K562 (cell line): Measurements from ENCODE around the gene RELL2. TPM values are rescaled to one million over a fixed set of nuclear protein-coding genes. Genes with fewer than 3 reads are reported as not detected.

Source experiments
- ATAC-seq: fragments of 200-7000 bp; cut with Tn5 transposase; 3 replicates; pipeline ENCODE4 v1.9.1; 2020; ENCODE audit warnings: moderate library complexity
- BruUV-seq: library from RNA; stranded (reverse); fragments of 400-500 nt; replicated peaks from 2 replicates; lab custom pipeline; 2021; lab: Mats Ljungman, UMichigan
- CTCF ChIA-PET: fragments of 300-600 bp; formaldehyde crosslinking; extraction: SDS; loops from one replicate; lab custom pipeline; 2021; ENCODE audit warnings: low intra/inter-chr PET ratio; lab: Yijun Ruan, JAX
- POLR2A ChIA-PET: fragments of 300-600, 350-650 bp; sonication (Branson Sonifier 250); formaldehyde crosslinking; extraction: SDS; loops from one replicate; lab custom pipeline; 2021; ENCODE audit warnings: antibody characterized with exemption, inconsistent platforms; lab: Yijun Ruan, JAX
- DNase-seq, 4 experiments: peaks; one replicate each; pipeline versions ENCODE4 v3.0.0 to v3.0.0-alpha.2; 2011 to 2018; ENCODE audit warnings: low spot score in 3 of 4, mixed read lengths in 3 of 4; ENCODE audit errors: extremely low read depth in 1 of 4
- FAIRE-seq: peaks from 2 replicates; lab custom pipeline; 2011; peaks lifted over from hg19 to GRCh38; lab: Jason Lieb, UNC
- H2AFZ ChIP-seq: 2 replicates; pipeline ENCODE4 v1.6.0; 2011; ENCODE audit warnings: low read depth, low read length, control low read depth, inconsistent platforms
- H3K27ac ChIP-seq: fragments of 200-600 bp; 3 replicates; pipeline ENCODE4 v1.8.0; 2011; ENCODE audit warnings: low read depth, mild to moderate bottlenecking, control low read depth, inconsistent platforms, low read length, moderate library complexity, mixed read lengths; ENCODE audit errors: extremely low read depth
- H3K27me3 ChIP-seq, 2 experiments: fragments of 300-600 bp in 1 of 2; 2 replicates in 1 of 2; 3 replicates in 1 of 2; pipeline versions ENCODE4 v1.6.0 to v1.8.0; 2011; ENCODE audit warnings: inconsistent platforms in 2 of 2, low read length in 2 of 2, mild to moderate bottlenecking in 1 of 2, mixed read lengths in 1 of 2, moderate library complexity in 1 of 2; ENCODE audit not compliant: control insufficient read depth in 2 of 2, insufficient read depth in 2 of 2
- H3K36me3 ChIP-seq: fragments of 300-600 bp; 3 replicates; pipeline ENCODE4 v1.8.0; 2011; ENCODE audit warnings: mild to moderate bottlenecking, low read length, inconsistent platforms; ENCODE audit not compliant: control insufficient read depth, insufficient read depth
- H3K4me1 ChIP-seq, 2 experiments: fragments of 200-600 bp in 1 of 2; replicated peaks in 1 of 2; 2 replicates in 1 of 2; 3 replicates in 1 of 2; pipeline versions ENCODE4 v1.5.1 to v1.8.0; 2011; ENCODE audit warnings: inconsistent platforms in 2 of 2, low read length in 2 of 2, mild to moderate bottlenecking in 1 of 2, mixed read lengths in 1 of 2, moderate library complexity in 1 of 2; ENCODE audit not compliant: control insufficient read depth in 2 of 2, insufficient read depth in 2 of 2
- H3K4me2 ChIP-seq: 2 replicates; pipeline ENCODE4 v1.6.1; 2011; ENCODE audit warnings: low read length, control low read depth, inconsistent platforms, mixed read lengths; ENCODE audit not compliant: insufficient read depth
- H3K4me3 ChIP-seq: fragments of 200-600 bp; sonication (generic), shearing (Covaris generic); 2 replicates; pipeline ENCODE4 v1.5.1; 2016; ENCODE audit warnings: control low read depth, inconsistent platforms
- H3K79me2 ChIP-seq: fragments of 200-600 bp; 3 replicates; pipeline ENCODE4 v1.8.0; 2011; ENCODE audit warnings: low read length, inconsistent platforms; ENCODE audit not compliant: control insufficient read depth, insufficient read depth
- H3K9ac ChIP-seq, 2 experiments: 2 replicates each; pipeline versions ENCODE4 v1.6.0 to v1.6.1; 2011; ENCODE audit warnings: low read depth in 2 of 2, low read length in 2 of 2, control low read depth in 1 of 2, inconsistent platforms in 1 of 2, mild to moderate bottlenecking in 1 of 2, mixed read lengths in 1 of 2; ENCODE audit not compliant: insufficient read depth in 1 of 2
- H3K9me1 ChIP-seq: one replicate; pipeline ENCODE4 v1.6.0; 2011; ENCODE audit warnings: inconsistent platforms, mild to moderate bottlenecking, low read length, moderate library complexity; ENCODE audit not compliant: control insufficient read depth, insufficient read depth
- H3K9me3 ChIP-seq: replicated peaks from 2 replicates; pipeline ENCODE4 v1.5.1; 2011; ENCODE audit warnings: low read depth, low read length, inconsistent platforms; ENCODE audit not compliant: control insufficient read depth, insufficient read depth
- H4K20me1 ChIP-seq: replicated peaks from 2 replicates; pipeline ENCODE4 v1.6.1; 2011; ENCODE audit warnings: low read length, inconsistent platforms, mixed read lengths; ENCODE audit not compliant: control insufficient read depth, insufficient read depth
- ARID2 ChIP-seq: fragments of 450-650 bp; IDR thresholded peaks from 2 replicates; pipeline ENCODE4 v1.6.1; 2017; ENCODE audit warnings: antibody characterized with exemption, mild to moderate bottlenecking
- GABPA ChIP-seq: fragments of 200-800 bp; sonication (Bioruptor generic); conservative IDR thresholded peaks from 2 replicates; pipeline ENCODE4 v1.6.1; 2016; ENCODE audit warnings: low read depth, missing genetic modification characterization, missing compliant biosample characterization
- HDAC8 ChIP-seq: fragments of 450-650 bp; IDR thresholded peaks from 2 replicates; pipeline ENCODE4 v1.6.1; 2016; ENCODE audit warnings: mild to moderate bottlenecking, missing genetic modification characterization, moderate library complexity, missing compliant biosample characterization
- NR3C1 ChIP-seq: sonication (generic); formaldehyde crosslinking; IDR thresholded peaks from 2 replicates; pipeline ENCODE4 v1.8.1; 2022; ENCODE audit warnings: missing genetic modification reagents
- PTRF ChIP-seq: fragments of 450-650 bp; IDR thresholded peaks from 2 replicates; pipeline ENCODE4 v1.6.1; 2016; ENCODE audit warnings: mild to moderate bottlenecking, missing genetic modification characterization, missing compliant biosample characterization
- TAF7 ChIP-seq: fragments of 450-650 bp; IDR thresholded peaks from 2 replicates; pipeline ENCODE4 v1.6.1; 2016; ENCODE audit warnings: missing genetic modification characterization, missing compliant biosample characterization
- TAF9B ChIP-seq: fragments of 450-650 bp; IDR thresholded peaks from 2 replicates; pipeline ENCODE4 v1.6.1; 2018; ENCODE audit warnings: mild to moderate bottlenecking; ENCODE audit not compliant: partially characterized antibody
- ZNF318 ChIP-seq, 2 experiments: fragments of 450-650 bp; IDR thresholded peaks; 2 replicates each; pipeline ENCODE4 v1.6.1; 2016; ENCODE audit warnings: mild to moderate bottlenecking in 2 of 2, borderline replicate concordance in 1 of 2, low read depth in 1 of 2, moderate library complexity in 1 of 2
- ZNF347 ChIP-seq: fragments of 450-650 bp; formaldehyde crosslinking; IDR thresholded peaks from 2 replicates; pipeline ENCODE4 v1.4.0; 2020; ENCODE audit warnings: low read depth, mild to moderate bottlenecking, moderate library complexity
- ZNF695 ChIP-seq: fragments of 450-650 bp; formaldehyde crosslinking; IDR thresholded peaks from 2 replicates; pipeline ENCODE4 v1.4.0; 2020; ENCODE audit warnings: mild to moderate bottlenecking, moderate library complexity
- ZNF75A ChIP-seq: fragments of 450-650 bp; formaldehyde crosslinking; IDR thresholded peaks from 2 replicates; pipeline ENCODE4 v1.4.0; 2020; ENCODE audit warnings: mild to moderate bottlenecking
- WGBS: fragments of 100-300 bp; shearing (Covaris generic); methylation state at CpG from one replicate; pipeline ENCODE4 v1.1.6; 2016; ENCODE audit warnings: low coverage, mixed read lengths; ENCODE audit not compliant: insufficient coverage; ENCODE audit errors: missing lambda C conversion rate; 5-methylcytosine and 5-hydroxymethylcytosine counted together
- in situ Hi-C: fragments of 300-500 bp; cut with MboI; formaldehyde crosslinking; loops from 4 replicates; pipeline ENCODE4 v1.15.0; 2018; ENCODE audit warnings: inconsistent platforms, mixed read lengths
- intact Hi-C: fragments of 100-400 bp; cut with micrococcal nuclease; formaldehyde crosslinking; loops from 2 replicates; pipeline ENCODE4 v1.14.2; 2022
- polyA plus RNA-seq, 8 experiments: library from polyadenylated mRNA; depleted of rRNA in 4 of 8; stranded (reverse) in 5 of 8; unstranded in 3 of 8; fragments of >200 nt; fragmentation: Nextera tagmentation in 2 of 8; fragmentation: Illumina TruSeq in 1 of 8; extraction: Ambion mirVana in 2 of 8; extraction: Trizol in 1 of 8; gene quantifications; 2 replicates each; pipeline versions ENCODE4 v1.2.1 to v1.2.3, GENCODE V29; 2011 to 2014; ENCODE audit warnings: inconsistent platforms in 1 of 8, missing spikeins in 1 of 8
- total RNA-seq, 7 experiments: library from RNA; depleted of rRNA in 6 of 7; stranded (reverse); fragments of >200 nt in 6 of 7; fragmentation: Illumina TruSeq in 2 of 7; extraction: Trizol in 2 of 7; gene quantifications; 2 replicates each; pipeline versions ENCODE4 v1.2.1 to v1.2.3, GENCODE V29; 2011 to 2021; ENCODE audit warnings: low replicate concordance in 1 of 7
- TF ChIP-seq, protein P1 (sequence below): fragments of 250-450 bp; sonication (Bioruptor Pico); IDR thresholded peaks from 2 replicates; pipeline ENCODE4 v1.8.0; 2022; ENCODE audit warnings: inconsistent platforms

The RELL2 gene
- total and polyA plus RNA-seq, 9 of the 15 experiments (the other 6 are each of a cell fraction or from before 2014, with no cell fraction given): 0.06 to 36.0 (median 14.3) TPM

DNA sequence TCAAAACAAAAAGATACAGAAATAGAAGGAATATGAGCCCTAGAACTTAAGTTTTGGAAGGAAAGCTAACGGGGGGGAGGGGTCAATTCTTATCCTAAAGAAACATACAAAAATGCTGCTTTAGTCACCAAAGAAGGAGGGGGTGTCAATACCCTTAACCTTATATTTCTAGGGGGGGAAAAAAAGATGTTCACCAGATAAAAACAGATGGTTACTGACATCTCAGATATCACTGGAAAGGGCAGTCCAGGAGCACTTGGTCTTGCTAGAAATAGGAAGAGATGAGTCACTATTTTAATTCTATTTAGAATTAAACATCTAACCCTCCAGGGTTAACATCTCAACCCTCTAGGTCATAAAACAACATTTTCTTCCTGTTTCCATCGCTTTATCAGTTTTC lies 19.7 kb upstream of the RELL2 start:
- Histone ChIP-seq H3K9me1 (no peaks in the 10 kb centered on the region), H3K36me3 (peaks cover 67% of the 10 kb centered on the region), H4K20me1 (no peaks in the 10 kb centered on the region), H3K9me3 (no peaks in the 10 kb centered on the region), H3K27ac (peak overlapping the region; percentile 89), H3K4me2 (peak overlapping the region; percentile 90), H3K4me1 (peaks cover 3 to 8% of the 10 kb centered on the region in 2 experiments; a peak in 3 of 5 replicates), H3K9ac (peak overlapping the region in 1 of 2 experiments; percentile 86; a peak in 2 of 4 replicates), H3K4me3 (peak overlapping the region; percentile 97), H3K27me3 (no peaks in the 10 kb centered on the region), H2AFZ (no peak overlapping the region), H3K79me2 (peaks cover 66% of the 10 kb centered on the region)
- 0% methylated on average over 2 of the region's 2 CpGs for WGBS
- ChIA-PET CTCF (interaction anchor here (0.6 kb wide), 1 partner anchor 25 kb away, joined by 4 read pairs; no protein-coding TSS in a partner anchor), POLR2A (interaction anchor here (0.9 to 3.6 kb wide), 7 partner anchors 9 to 104 kb away, joined by 3 to 25 read pairs (median 8); partner anchors contain the start of gene RELL2)
- FAIRE-seq (no peak), ATAC-seq (no peak), DNase-seq (peak; percentile 55 to 76 (median 61))
- in situ Hi-C loops: no loop called here
- intact Hi-C loops: loop anchor here (10.0 kb wide), 1 partner anchor 1502 kb away; the partner anchor contains the start of gene PURA
- BruUV-seq: no TSS peak
- TF ChIP-seq TAF7 (tag): no peak
- TF ChIP-seq ZNF318 (IDR thresholded peaks at IDR 0.05; ENCODE audit: borderline replicate concordance in 1 of 2, low read depth in 1 of 2): no peak
- no peak for TF ChIP-seq ZNF75A
- TF ChIP-seq, protein P1, sequence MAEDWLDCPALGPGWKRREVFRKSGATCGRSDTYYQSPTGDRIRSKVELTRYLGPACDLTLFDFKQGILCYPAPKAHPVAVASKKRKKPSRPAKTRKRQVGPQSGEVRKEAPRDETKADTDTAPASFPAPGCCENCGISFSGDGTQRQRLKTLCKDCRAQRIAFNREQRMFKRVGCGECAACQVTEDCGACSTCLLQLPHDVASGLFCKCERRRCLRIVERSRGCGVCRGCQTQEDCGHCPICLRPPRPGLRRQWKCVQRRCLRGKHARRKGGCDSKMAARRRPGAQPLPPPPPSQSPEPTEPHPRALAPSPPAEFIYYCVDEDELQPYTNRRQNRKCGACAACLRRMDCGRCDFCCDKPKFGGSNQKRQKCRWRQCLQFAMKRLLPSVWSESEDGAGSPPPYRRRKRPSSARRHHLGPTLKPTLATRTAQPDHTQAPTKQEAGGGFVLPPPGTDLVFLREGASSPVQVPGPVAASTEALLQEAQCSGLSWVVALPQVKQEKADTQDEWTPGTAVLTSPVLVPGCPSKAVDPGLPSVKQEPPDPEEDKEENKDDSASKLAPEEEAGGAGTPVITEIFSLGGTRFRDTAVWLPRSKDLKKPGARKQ (CRISPR knock-in tag): no peak
- no peak for TF ChIP-seq ARID2
- TF ChIP-seq TAF9B: no peak
- TF ChIP-seq HDAC8: no peak
- no peak for TF ChIP-seq ZNF347
- no peak for TF ChIP-seq PTRF (tag)
- no peak for TF ChIP-seq ZNF695
- TF ChIP-seq GABPA (tag): no peak
- no peak for TF ChIP-seq NR3C1 (CRISPR knock-in tag)
